Keratinocyte (primary cell): ENCODE measurements around the gene NUAK2.

Experiments
- EZH2 ChIP-seq: IDR thresholded peaks from one replicate; pipeline ENCODE4 v1.6.1; 2012; ENCODE audit warnings: inconsistent platforms, mild to moderate bottlenecking, low read length, moderate library complexity
- TF ChIP-seq, protein P1 (sequence below), 3 experiments: IDR thresholded peaks in 1 of 3; conservative IDR thresholded peaks in 1 of 3; optimal IDR thresholded peaks in 1 of 3; 2 replicates in 2 of 3; 3 replicates in 1 of 3; pipeline versions ENCODE3 to v1.5.1; 2011; ENCODE audit warnings: low read length in 3 of 3, mild to moderate bottlenecking in 3 of 3, moderate library complexity in 2 of 3, control low read depth in 1 of 3, inconsistent platforms in 1 of 3; ENCODE audit not compliant: insufficient read depth in 2 of 3; ENCODE audit errors: extremely low read depth in 1 of 3

DNA sequence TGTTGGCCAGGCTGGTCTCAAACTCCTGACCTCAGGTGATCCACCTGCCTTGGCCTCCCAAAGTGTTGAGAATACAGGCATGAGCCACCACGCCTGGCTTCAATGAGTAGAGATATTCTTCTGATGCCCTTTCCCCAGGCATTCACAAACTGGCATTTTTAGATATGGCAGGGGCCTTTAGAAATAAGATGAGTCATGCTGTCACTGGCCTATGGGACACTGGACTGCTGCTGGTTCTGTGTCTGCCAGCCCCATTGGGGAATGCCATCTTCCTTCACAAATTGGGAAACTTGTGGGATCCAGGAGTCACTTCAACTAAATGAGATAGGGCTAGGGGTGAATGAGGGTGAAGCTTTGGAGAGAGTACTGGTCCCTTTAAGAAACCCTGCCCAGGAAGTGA, 19.1 kb upstream of the NUAK2 start:
- TF ChIP-seq, protein P1, sequence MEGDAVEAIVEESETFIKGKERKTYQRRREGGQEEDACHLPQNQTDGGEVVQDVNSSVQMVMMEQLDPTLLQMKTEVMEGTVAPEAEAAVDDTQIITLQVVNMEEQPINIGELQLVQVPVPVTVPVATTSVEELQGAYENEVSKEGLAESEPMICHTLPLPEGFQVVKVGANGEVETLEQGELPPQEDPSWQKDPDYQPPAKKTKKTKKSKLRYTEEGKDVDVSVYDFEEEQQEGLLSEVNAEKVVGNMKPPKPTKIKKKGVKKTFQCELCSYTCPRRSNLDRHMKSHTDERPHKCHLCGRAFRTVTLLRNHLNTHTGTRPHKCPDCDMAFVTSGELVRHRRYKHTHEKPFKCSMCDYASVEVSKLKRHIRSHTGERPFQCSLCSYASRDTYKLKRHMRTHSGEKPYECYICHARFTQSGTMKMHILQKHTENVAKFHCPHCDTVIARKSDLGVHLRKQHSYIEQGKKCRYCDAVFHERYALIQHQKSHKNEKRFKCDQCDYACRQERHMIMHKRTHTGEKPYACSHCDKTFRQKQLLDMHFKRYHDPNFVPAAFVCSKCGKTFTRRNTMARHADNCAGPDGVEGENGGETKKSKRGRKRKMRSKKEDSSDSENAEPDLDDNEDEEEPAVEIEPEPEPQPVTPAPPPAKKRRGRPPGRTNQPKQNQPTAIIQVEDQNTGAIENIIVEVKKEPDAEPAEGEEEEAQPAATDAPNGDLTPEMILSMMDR (optimal IDR thresholded peaks at IDR 0.05 in 1 of 3, IDR thresholded peaks at IDR 0.05 in 1 of 3, conservative IDR thresholded peaks at IDR 0.05 in 1 of 3; ENCODE audit: extremely low read depth in 1 of 3, insufficient read depth in 2 of 3, low read length in 3 of 3): no peak
- TF ChIP-seq EZH2: no peak
